Measurements from ENCODE around the gene HS2ST1. TPM values are rescaled to one million over a fixed set of nuclear protein-coding genes. Genes with fewer than 3 reads are reported as not detected.

The HS2ST1 gene
- total and polyA plus RNA-seq, 2 experiments from 2014 or later: 6.7 to 17.1 TPM

DNA sequence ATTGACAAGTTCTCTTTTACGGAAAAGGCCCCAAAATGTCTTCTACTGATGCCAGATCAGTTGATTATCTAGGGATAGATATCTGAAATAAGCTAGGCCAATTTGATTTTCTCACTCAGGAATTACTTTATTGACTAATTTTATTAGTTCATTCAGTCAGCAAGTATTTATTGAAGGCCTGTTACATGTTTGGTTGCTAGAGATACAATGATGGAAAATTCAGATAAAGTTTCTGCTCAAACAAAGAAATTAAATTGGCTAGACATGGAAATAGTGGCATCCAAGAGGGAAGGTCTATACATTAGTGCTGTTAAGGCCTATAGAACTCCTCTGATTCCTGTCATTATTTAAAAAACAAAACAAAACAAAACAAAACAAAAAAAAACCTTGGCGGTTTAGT lies 56.5 kb downstream of the HS2ST1 start:
- H3K9me2 ChIP-seq (ENCODE audit: insufficient read depth): no peaks in the 10 kb centered on the region
- no peaks in the 10 kb centered on the region for H3K36me3 ChIP-seq (ENCODE audit: insufficient read depth)
- H3K79me2 ChIP-seq (replicated peaks; ENCODE audit: insufficient read depth): peaks cover 90% of the 10 kb centered on the region
- no peak overlapping the region for H3K27ac ChIP-seq (ENCODE audit: low read depth)
- H3K27me3 ChIP-seq (ENCODE audit: insufficient read depth): no peaks in the 10 kb centered on the region
- TF ChIP-seq, protein P1, sequence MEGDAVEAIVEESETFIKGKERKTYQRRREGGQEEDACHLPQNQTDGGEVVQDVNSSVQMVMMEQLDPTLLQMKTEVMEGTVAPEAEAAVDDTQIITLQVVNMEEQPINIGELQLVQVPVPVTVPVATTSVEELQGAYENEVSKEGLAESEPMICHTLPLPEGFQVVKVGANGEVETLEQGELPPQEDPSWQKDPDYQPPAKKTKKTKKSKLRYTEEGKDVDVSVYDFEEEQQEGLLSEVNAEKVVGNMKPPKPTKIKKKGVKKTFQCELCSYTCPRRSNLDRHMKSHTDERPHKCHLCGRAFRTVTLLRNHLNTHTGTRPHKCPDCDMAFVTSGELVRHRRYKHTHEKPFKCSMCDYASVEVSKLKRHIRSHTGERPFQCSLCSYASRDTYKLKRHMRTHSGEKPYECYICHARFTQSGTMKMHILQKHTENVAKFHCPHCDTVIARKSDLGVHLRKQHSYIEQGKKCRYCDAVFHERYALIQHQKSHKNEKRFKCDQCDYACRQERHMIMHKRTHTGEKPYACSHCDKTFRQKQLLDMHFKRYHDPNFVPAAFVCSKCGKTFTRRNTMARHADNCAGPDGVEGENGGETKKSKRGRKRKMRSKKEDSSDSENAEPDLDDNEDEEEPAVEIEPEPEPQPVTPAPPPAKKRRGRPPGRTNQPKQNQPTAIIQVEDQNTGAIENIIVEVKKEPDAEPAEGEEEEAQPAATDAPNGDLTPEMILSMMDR (conservative IDR thresholded peaks at IDR 0.05; ENCODE audit: low read depth in 2 of 2): no peak
- TF ChIP-seq, protein P2, sequence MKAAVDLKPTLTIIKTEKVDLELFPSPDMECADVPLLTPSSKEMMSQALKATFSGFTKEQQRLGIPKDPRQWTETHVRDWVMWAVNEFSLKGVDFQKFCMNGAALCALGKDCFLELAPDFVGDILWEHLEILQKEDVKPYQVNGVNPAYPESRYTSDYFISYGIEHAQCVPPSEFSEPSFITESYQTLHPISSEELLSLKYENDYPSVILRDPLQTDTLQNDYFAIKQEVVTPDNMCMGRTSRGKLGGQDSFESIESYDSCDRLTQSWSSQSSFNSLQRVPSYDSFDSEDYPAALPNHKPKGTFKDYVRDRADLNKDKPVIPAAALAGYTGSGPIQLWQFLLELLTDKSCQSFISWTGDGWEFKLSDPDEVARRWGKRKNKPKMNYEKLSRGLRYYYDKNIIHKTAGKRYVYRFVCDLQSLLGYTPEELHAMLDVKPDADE (IDR thresholded peaks at IDR 0.05): no peak
- no peak for TF ChIP-seq ZNF331 (CRISPR knock-in tag; IDR thresholded peaks at IDR 0.05; ENCODE audit: low read depth)
- TF ChIP-seq STAT1 (IDR thresholded peaks at IDR 0.05; ENCODE audit: unreplicated experiment): no peak
- TF ChIP-seq, protein P3, sequence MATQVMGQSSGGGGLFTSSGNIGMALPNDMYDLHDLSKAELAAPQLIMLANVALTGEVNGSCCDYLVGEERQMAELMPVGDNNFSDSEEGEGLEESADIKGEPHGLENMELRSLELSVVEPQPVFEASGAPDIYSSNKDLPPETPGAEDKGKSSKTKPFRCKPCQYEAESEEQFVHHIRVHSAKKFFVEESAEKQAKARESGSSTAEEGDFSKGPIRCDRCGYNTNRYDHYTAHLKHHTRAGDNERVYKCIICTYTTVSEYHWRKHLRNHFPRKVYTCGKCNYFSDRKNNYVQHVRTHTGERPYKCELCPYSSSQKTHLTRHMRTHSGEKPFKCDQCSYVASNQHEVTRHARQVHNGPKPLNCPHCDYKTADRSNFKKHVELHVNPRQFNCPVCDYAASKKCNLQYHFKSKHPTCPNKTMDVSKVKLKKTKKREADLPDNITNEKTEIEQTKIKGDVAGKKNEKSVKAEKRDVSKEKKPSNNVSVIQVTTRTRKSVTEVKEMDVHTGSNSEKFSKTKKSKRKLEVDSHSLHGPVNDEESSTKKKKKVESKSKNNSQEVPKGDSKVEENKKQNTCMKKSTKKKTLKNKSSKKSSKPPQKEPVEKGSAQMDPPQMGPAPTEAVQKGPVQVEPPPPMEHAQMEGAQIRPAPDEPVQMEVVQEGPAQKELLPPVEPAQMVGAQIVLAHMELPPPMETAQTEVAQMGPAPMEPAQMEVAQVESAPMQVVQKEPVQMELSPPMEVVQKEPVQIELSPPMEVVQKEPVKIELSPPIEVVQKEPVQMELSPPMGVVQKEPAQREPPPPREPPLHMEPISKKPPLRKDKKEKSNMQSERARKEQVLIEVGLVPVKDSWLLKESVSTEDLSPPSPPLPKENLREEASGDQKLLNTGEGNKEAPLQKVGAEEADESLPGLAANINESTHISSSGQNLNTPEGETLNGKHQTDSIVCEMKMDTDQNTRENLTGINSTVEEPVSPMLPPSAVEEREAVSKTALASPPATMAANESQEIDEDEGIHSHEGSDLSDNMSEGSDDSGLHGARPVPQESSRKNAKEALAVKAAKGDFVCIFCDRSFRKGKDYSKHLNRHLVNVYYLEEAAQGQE (IDR thresholded peaks at IDR 0.05; ENCODE audit: unreplicated experiment): no peak
- TF ChIP-seq CREB1 (CRISPR knock-in tag; IDR thresholded peaks at IDR 0.05; ENCODE audit: low read depth): no peak
- TF ChIP-seq NANOG (IDR thresholded peaks at IDR 0.05; ENCODE audit: borderline replicate concordance): no peak
- no peak for TF ChIP-seq ZNF114 (CRISPR knock-in tag; IDR thresholded peaks at IDR 0.05)
- TF ChIP-seq, protein P4, sequence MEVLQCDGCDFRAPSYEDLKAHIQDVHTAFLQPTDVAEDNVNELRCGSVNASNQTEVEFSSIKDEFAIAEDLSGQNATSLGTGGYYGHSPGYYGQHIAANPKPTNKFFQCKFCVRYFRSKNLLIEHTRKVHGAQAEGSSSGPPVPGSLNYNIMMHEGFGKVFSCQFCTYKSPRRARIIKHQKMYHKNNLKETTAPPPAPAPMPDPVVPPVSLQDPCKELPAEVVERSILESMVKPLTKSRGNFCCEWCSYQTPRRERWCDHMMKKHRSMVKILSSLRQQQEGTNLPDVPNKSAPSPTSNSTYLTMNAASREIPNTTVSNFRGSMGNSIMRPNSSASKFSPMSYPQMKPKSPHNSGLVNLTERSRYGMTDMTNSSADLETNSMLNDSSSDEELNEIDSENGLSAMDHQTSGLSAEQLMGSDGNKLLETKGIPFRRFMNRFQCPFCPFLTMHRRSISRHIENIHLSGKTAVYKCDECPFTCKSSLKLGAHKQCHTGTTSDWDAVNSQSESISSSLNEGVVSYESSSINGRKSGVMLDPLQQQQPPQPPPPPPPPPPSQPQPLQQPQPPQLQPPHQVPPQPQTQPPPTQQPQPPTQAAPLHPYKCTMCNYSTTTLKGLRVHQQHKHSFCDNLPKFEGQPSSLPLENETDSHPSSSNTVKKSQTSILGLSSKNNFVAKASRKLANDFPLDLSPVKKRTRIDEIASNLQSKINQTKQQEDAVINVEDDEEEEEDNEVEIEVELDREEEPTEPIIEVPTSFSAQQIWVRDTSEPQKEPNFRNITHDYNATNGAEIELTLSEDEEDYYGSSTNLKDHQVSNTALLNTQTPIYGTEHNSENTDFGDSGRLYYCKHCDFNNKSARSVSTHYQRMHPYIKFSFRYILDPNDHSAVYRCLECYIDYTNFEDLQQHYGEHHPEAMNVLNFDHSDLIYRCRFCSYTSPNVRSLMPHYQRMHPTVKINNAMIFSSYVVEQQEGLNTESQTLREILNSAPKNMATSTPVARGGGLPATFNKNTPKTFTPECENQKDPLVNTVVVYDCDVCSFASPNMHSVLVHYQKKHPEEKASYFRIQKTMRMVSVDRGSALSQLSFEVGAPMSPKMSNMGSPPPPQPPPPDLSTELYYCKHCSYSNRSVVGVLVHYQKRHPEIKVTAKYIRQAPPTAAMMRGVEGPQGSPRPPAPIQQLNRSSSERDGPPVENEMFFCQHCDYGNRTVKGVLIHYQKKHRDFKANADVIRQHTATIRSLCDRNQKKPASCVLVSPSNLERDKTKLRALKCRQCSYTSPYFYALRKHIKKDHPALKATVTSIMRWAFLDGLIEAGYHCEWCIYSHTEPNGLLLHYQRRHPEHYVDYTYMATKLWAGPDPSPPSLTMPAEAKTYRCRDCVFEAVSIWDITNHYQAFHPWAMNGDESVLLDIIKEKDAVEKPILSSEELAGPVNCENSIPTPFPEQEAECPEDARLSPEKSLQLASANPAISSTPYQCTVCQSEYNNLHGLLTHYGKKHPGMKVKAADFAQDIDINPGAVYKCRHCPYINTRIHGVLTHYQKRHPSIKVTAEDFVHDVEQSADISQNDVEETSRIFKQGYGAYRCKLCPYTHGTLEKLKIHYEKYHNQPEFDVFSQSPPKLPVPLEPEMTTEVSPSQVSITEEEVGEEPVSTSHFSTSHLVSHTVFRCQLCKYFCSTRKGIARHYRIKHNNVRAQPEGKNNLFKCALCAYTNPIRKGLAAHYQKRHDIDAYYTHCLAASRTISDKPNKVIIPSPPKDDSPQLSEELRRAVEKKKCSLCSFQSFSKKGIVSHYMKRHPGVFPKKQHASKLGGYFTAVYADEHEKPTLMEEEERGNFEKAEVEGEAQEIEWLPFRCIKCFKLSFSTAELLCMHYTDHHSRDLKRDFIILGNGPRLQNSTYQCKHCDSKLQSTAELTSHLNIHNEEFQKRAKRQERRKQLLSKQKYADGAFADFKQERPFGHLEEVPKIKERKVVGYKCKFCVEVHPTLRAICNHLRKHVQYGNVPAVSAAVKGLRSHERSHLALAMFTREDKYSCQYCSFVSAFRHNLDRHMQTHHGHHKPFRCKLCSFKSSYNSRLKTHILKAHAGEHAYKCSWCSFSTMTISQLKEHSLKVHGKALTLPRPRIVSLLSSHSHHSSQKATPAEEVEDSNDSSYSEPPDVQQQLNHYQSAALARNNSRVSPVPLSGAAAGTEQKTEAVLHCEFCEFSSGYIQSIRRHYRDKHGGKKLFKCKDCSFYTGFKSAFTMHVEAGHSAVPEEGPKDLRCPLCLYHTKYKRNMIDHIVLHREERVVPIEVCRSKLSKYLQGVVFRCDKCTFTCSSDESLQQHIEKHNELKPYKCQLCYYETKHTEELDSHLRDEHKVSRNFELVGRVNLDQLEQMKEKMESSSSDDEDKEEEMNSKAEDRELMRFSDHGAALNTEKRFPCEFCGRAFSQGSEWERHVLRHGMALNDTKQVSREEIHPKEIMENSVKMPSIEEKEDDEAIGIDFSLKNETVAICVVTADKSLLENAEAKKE (CRISPR knock-in tag; IDR thresholded peaks at IDR 0.05): no peak
- no peak for TF ChIP-seq JUNB (IDR thresholded peaks at IDR 0.05; ENCODE audit: unreplicated experiment)
- no peak for TF ChIP-seq EZH2phosphoT487 (IDR thresholded peaks at IDR 0.05; ENCODE audit: unreplicated experiment)
- no peak for TF ChIP-seq EZH2 (IDR thresholded peaks at IDR 0.05; ENCODE audit: low read depth, unreplicated experiment)
- TF ChIP-seq POLR2AphosphoS5 (IDR thresholded peaks at IDR 0.05; ENCODE audit: low read depth): no peak
- peaks cover 6% of the 10 kb centered on the region; the same call in 1 of the 2 replicates for H4K20me1 ChIP-seq (replicated peaks; ENCODE audit: insufficient read depth)
- H3F3A ChIP-seq (replicated peaks; ENCODE audit: low read depth): no peaks in the 10 kb centered on the region
- ATAC-seq: no peak
- peaks cover 12% of the 10 kb centered on the region for H3K4me1 ChIP-seq (ENCODE audit: insufficient read depth)
- H3K4me3 ChIP-seq: no peak overlapping the region
- no peak overlapping the region for H3K4me2 ChIP-seq
- no peak overlapping the region for H2AFZ ChIP-seq
- H3K27me3 Mint-ChIP-seq (ENCODE audit: insufficient read depth, low read depth, poor library complexity): no peaks in the 10 kb centered on the region
- no peak overlapping the region for H3K27ac Mint-ChIP-seq
- H3K4me1 Mint-ChIP-seq: peaks cover 16% of the 10 kb centered on the region
- no peaks in the 10 kb centered on the region for H3K36me3 Mint-ChIP-seq (ENCODE audit: low read depth)
- no peaks in the 10 kb centered on the region for H3K9me3 Mint-ChIP-seq
- H3K4me3 Mint-ChIP-seq: no peak overlapping the region
- no peak for DNase-seq (ENCODE audit: low spot score)
